ENCODE results near the gene MEI1. TPM values are rescaled to one million over a fixed set of nuclear protein-coding genes. Genes with fewer than 3 reads are reported as not detected.
A peak's percentile ranks its signal among the peaks of the same experiment; 100 is the strongest.

Gene MEI1
- total and polyA plus RNA-seq, 7 donors: 0.01 to 0.47 (median 0.23) TPM; not detected in 2

- TF ChIP-seq, protein P1, sequence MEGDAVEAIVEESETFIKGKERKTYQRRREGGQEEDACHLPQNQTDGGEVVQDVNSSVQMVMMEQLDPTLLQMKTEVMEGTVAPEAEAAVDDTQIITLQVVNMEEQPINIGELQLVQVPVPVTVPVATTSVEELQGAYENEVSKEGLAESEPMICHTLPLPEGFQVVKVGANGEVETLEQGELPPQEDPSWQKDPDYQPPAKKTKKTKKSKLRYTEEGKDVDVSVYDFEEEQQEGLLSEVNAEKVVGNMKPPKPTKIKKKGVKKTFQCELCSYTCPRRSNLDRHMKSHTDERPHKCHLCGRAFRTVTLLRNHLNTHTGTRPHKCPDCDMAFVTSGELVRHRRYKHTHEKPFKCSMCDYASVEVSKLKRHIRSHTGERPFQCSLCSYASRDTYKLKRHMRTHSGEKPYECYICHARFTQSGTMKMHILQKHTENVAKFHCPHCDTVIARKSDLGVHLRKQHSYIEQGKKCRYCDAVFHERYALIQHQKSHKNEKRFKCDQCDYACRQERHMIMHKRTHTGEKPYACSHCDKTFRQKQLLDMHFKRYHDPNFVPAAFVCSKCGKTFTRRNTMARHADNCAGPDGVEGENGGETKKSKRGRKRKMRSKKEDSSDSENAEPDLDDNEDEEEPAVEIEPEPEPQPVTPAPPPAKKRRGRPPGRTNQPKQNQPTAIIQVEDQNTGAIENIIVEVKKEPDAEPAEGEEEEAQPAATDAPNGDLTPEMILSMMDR (IDR thresholded peaks at IDR 0.05): no peak
- intact Hi-C loops (cut with DNase I): no loop called here
- WGBS, 3 donors: 92 to 100% (median 95%) methylated on average over 3 of the region's 3 CpGs
Observed at GRCh38 chr22:41654322-41654721, 45.0 kb upstream of the MEI1 start.

DNA sequence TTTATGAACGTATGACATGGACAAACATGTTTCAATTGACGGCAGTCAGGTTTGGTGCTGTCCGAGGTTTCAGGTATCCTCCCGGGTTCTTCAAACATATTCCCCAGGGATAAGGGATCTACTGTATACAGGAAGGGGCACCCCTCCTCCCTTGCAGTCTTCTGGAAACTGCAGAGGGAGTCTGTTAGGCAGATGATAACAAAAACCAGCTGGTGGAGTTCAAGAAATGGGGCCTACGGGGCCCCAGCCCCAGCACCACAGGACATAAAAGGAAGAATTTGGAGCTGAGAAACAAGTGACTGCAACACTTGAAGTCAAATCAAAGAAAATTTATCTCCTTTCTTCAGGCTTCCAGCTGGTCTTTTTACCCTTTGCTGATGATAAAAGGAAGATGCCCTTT lies 42.7 kb upstream of the MEI1 start:
- intact Hi-C loops (cut with DNase I): no loop called here
- H3K4me1 ChIP-seq: peaks cover 16% of the 10 kb centered on the region
- H3K27ac ChIP-seq: no peak overlapping the region
- H3K27me3 ChIP-seq (ENCODE audit: insufficient read depth in 3 of 3, low read length in 2 of 3): no peaks in the 10 kb centered on the region
- DNase-seq (no peak), ATAC-seq (no peak)
- TF ChIP-seq, protein P1 (IDR thresholded peaks at IDR 0.05): no peak
- H3K36me3 ChIP-seq (ENCODE audit: insufficient read depth in 1 of 2, low read depth in 1 of 2): peaks cover 36 to 100% of the 10 kb centered on the region in 2 donors
- no peak overlapping the region for H3K4me3 ChIP-seq
- no peaks in the 10 kb centered on the region for H3K9me3 ChIP-seq
- WGBS, 3 donors: 69 to 74% (median 72%) methylated on average over 5 of the region's 5 CpGs

More at GRCh38 chr22:41654322-41654721, 45.0 kb upstream of the MEI1 start:
- ATAC-seq: no peak
- peaks cover 25 to 100% of the 10 kb centered on the region in 2 donors for H3K36me3 ChIP-seq (ENCODE audit: insufficient read depth in 1 of 2, low read depth in 1 of 2)
- no peak for DNase-seq
- no peaks in the 10 kb centered on the region for H3K27me3 ChIP-seq (ENCODE audit: insufficient read depth in 3 of 3, low read length in 2 of 3)
- H3K27ac ChIP-seq: no peak overlapping the region
- H3K9me3 ChIP-seq: no peaks in the 10 kb centered on the region
- H3K4me1 ChIP-seq: peaks cover 4% of the 10 kb centered on the region
- H3K4me3 ChIP-seq: no peak overlapping the region

DNA sequence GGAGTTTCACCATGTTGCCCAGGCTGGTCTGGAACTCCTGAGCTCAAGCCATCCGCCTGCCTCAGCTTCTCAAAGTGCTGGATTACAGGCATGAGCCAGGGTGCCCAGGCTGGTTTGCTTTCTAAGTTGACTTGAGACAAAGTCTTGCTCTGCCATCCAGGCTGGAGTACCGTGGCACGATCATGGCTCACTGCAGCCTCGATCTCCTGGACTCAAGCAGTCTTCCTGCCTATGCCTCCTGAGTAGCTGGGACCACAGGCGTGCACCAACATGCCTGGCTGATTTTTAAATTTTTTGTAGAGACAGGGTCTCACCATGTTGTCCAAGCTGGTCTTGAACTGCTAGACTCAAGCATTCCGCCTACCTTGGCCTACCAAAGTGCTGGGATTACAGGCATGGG lies 41.6 kb upstream of the MEI1 start:
- Histone ChIP-seq H3K27me3 (ENCODE audit: insufficient read depth in 3 of 3, low read length in 2 of 3) (no peaks in the 10 kb centered on the region), H3K9me3 (no peaks in the 10 kb centered on the region), H3K4me1 (peaks cover 16% of the 10 kb centered on the region), H3K4me3 (no peak overlapping the region), H3K27ac (no peak overlapping the region), H3K36me3 (ENCODE audit: insufficient read depth in 1 of 2, low read depth in 1 of 2) (peaks cover 36 to 100% of the 10 kb centered on the region in 2 donors)
- WGBS, 3 donors: 95 to 98% (median 97%) methylated on average over 6 of the region's 6 CpGs
- DNase-seq (no peak), ATAC-seq (no peak)
- intact Hi-C loops (cut with DNase I): no loop called here
- TF ChIP-seq, protein P1 (IDR thresholded peaks at IDR 0.05): no peak

GRCh38 chr22:41658869-41659268 lies 40.4 kb upstream of the MEI1 start:
- H3K4me3 ChIP-seq: no peak overlapping the region
- H3K36me3 ChIP-seq (ENCODE audit: insufficient read depth in 1 of 2, low read depth in 1 of 2): peaks cover 32 to 100% of the 10 kb centered on the region in 2 donors
- H3K27me3 ChIP-seq (ENCODE audit: insufficient read depth in 3 of 3, low read length in 2 of 3): no peaks in the 10 kb centered on the region
- TF ChIP-seq, protein P1 (IDR thresholded peaks at IDR 0.05): no peak
- intact Hi-C loops (cut with DNase I): no loop called here
- 93 to 94% (median 94%) methylated on average over 17 of the region's 17 CpGs for WGBS, 3 donors
- H3K4me1 ChIP-seq: peaks cover 16% of the 10 kb centered on the region
- ATAC-seq (no peak), DNase-seq (no peak)
- no peaks in the 10 kb centered on the region for H3K9me3 ChIP-seq
- H3K27ac ChIP-seq: peak overlapping the region; percentile 27

DNA sequence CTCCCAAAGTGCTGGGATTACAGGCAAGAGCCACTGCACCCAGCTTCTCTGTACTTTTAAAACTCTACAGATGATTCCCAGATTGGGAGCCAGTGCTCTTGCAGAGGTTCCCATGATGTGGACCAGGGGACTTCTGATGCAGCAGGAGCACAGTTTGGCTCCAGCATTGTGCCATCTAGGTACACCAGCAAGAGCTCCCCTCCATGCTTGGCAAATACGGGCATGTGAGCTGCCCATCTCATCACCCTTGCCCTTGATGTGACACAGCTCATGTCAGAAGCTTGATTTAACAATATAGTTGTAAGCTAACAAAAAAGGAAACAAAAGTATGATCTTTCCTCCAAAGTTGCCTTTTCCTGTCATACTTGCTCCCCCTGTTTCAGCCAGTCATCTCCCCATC lies 39.4 kb upstream of the MEI1 start:
- Histone ChIP-seq H3K4me3 (no peak overlapping the region), H3K36me3 (ENCODE audit: insufficient read depth in 1 of 2, low read depth in 1 of 2) (peaks cover 23 to 100% of the 10 kb centered on the region in 2 donors), H3K4me1 (peaks cover 16% of the 10 kb centered on the region), H3K27me3 (ENCODE audit: insufficient read depth in 3 of 3, low read length in 2 of 3) (no peaks in the 10 kb centered on the region), H3K9me3 (no peaks in the 10 kb centered on the region), H3K27ac (peak overlapping the region; percentile 27)
- ATAC-seq (peak; percentile 26 to 48 (median 46)), DNase-seq (no peak)
- TF ChIP-seq, protein P1 (IDR thresholded peaks at IDR 0.05): no peak
- intact Hi-C loops (cut with DNase I): no loop called here
- WGBS, 3 donors: 57 to 84% (median 66%) methylated on average over 1 of the region's 1 CpG
